IMR-90 (cell line): Measurements from ENCODE around the gene SLC18A3. TPM values are rescaled to one million over a fixed set of nuclear protein-coding genes. Genes with fewer than 3 reads are reported as not detected.

Experiments
- ATAC-seq: fragments of 200-7000 bp; cut with Tn5 transposase; 2 replicates; pipeline ENCODE4 v1.9.1; 2020; ENCODE audit warnings: low read depth, mild to moderate bottlenecking, moderate library complexity
- BruUV-seq: library from RNA; stranded (reverse); fragments of 400-500 nt; replicated peaks from 2 replicates; lab custom pipeline; 2021; lab: Mats Ljungman, UMichigan
- CTCF ChIA-PET: fragments of 300-600 bp; formaldehyde crosslinking; extraction: SDS; loops from one replicate; lab custom pipeline; 2021; ENCODE audit warnings: antibody characterized with exemption; lab: Yijun Ruan, JAX
- POLR2A ChIA-PET: fragments of 300-600 bp; sonication (Branson Sonifier 250); formaldehyde crosslinking; loops from one replicate; lab custom pipeline; 2022; ENCODE audit warnings: antibody characterized with exemption; ENCODE audit not compliant: unreplicated experiment; lab: Charles Lee
- DNase-seq: peaks from one replicate; pipeline ENCODE4 v3.0.0; 2013
- H2AFZ ChIP-seq: replicated peaks from 2 replicates; pipeline ENCODE3; 2013; ENCODE audit warnings: low read length, mild to moderate bottlenecking; ENCODE audit not compliant: poor library complexity
- H2AK5ac ChIP-seq: 2 replicates; pipeline ENCODE4 v1.6.1; 2013; ENCODE audit warnings: low read depth, low read length, inconsistent platforms
- H2AK9ac ChIP-seq: replicated peaks from 2 replicates; pipeline ENCODE3; 2013; ENCODE audit warnings: mild to moderate bottlenecking, low read depth, low read length, moderate library complexity; ENCODE audit not compliant: poor library complexity
- H2BK120ac ChIP-seq: 2 replicates; pipeline ENCODE4 v1.6.1; 2013; ENCODE audit warnings: low read depth, low read length, inconsistent platforms
- H2BK15ac ChIP-seq: 3 replicates; pipeline ENCODE4 v1.6.1; 2013; ENCODE audit warnings: low read depth, low read length, inconsistent platforms
- H2BK20ac ChIP-seq: 2 replicates; pipeline ENCODE4 v1.6.1; 2013; ENCODE audit warnings: low read depth, mild to moderate bottlenecking, inconsistent platforms, low read length, moderate library complexity
- H2BK5ac ChIP-seq: 2 replicates; pipeline ENCODE4 v1.6.1; 2013; ENCODE audit warnings: mild to moderate bottlenecking, low read depth, low read length, inconsistent platforms; ENCODE audit not compliant: poor library complexity, severe bottlenecking
- H3K14ac ChIP-seq: replicated peaks from 2 replicates; pipeline ENCODE4 v1.6.1; 2013; ENCODE audit warnings: low read depth, low read length, inconsistent platforms
- H3K18ac ChIP-seq: 2 replicates; pipeline ENCODE4 v1.6.1; 2013; ENCODE audit warnings: low read depth, low read length, control low read depth
- H3K23ac ChIP-seq: 2 replicates; pipeline ENCODE4 v1.6.1; 2013; ENCODE audit warnings: low read depth, low read length, inconsistent platforms
- H3K27ac ChIP-seq: 2 replicates; pipeline ENCODE4 v1.5.1; 2013; ENCODE audit warnings: mild to moderate bottlenecking, control low read depth, low read length; ENCODE audit not compliant: insufficient read depth
- H3K27me3 ChIP-seq: 2 replicates; pipeline ENCODE4 v1.6.1; 2013; ENCODE audit warnings: low read length; ENCODE audit not compliant: control insufficient read depth, insufficient read depth
- H3K36me3 ChIP-seq: 2 replicates; pipeline ENCODE4 v1.6.1; 2013; ENCODE audit warnings: low read length, mixed read lengths; ENCODE audit not compliant: control insufficient read depth, insufficient read depth
- H3K4ac ChIP-seq: 2 replicates; pipeline ENCODE4 v1.6.1; 2013; ENCODE audit warnings: low read depth, low read length, inconsistent platforms
- H3K4me1 ChIP-seq: 2 replicates; pipeline ENCODE4 v1.6.1; 2013; ENCODE audit warnings: low read length, mixed read lengths; ENCODE audit not compliant: control insufficient read depth, insufficient read depth
- H3K4me2 ChIP-seq: 2 replicates; pipeline ENCODE4 v1.6.1; 2013; ENCODE audit warnings: low read depth, mild to moderate bottlenecking, control low read depth, low read length, moderate library complexity
- H3K4me3 ChIP-seq: 2 replicates; pipeline ENCODE4 v1.5.1; 2013; ENCODE audit warnings: low read depth, mild to moderate bottlenecking, control low read depth, low read length, moderate library complexity; ENCODE audit not compliant: insufficient read depth
- H3K56ac ChIP-seq: 2 replicates; pipeline ENCODE4 v1.6.1; 2013; ENCODE audit warnings: low read length, inconsistent platforms; ENCODE audit not compliant: insufficient read depth; ENCODE audit errors: extremely low read depth
- H3K79me1 ChIP-seq, 2 experiments: 2 replicates each; pipeline ENCODE4 v1.6.1; 2013; ENCODE audit warnings: low read length in 2 of 2, inconsistent platforms in 1 of 2, low read depth in 1 of 2
- H3K9ac ChIP-seq: 2 replicates; pipeline ENCODE4 v1.6.1; 2013; ENCODE audit warnings: low read depth, low read length, control low read depth
- H3K9me1 ChIP-seq: 2 replicates; pipeline ENCODE4 v1.6.1; 2013; ENCODE audit warnings: low read length, inconsistent platforms; ENCODE audit not compliant: insufficient read depth
- H3K9me3 ChIP-seq: 2 replicates; pipeline ENCODE4 v1.6.1; 2013; ENCODE audit warnings: low read length; ENCODE audit not compliant: control insufficient read depth, insufficient read depth
- H4K20me1 ChIP-seq: 2 replicates; pipeline ENCODE4 v1.6.1; 2013; ENCODE audit warnings: low read length, inconsistent platforms; ENCODE audit not compliant: insufficient read depth
- H4K5ac ChIP-seq: 2 replicates; pipeline ENCODE4 v1.6.1; 2013; ENCODE audit warnings: mild to moderate bottlenecking, low read depth, low read length, control low read depth
- H4K8ac ChIP-seq, 2 experiments: 2 replicates each; pipeline ENCODE4 v1.6.1; 2013; ENCODE audit warnings: low read depth in 2 of 2, low read length in 2 of 2, control low read depth in 1 of 2, inconsistent platforms in 1 of 2
- H4K91ac ChIP-seq: 2 replicates; pipeline ENCODE4 v1.6.1; 2013; ENCODE audit warnings: low read depth, low read length, inconsistent platforms; ENCODE audit not compliant: insufficient read depth
- MAZ ChIP-seq: IDR thresholded peaks from 2 replicates; pipeline ENCODE4 v1.6.1; 2012; ENCODE audit warnings: low read depth, mild to moderate bottlenecking, low read length, improper control_type of control experiment, moderate library complexity, borderline replicate concordance
- MXI1 ChIP-seq: IDR thresholded peaks from 2 replicates; pipeline ENCODE4 v1.6.1; 2012; ENCODE audit warnings: low read depth, mild to moderate bottlenecking, low read length, moderate library complexity, borderline replicate concordance
- WGBS, 2 experiments: methylation state at CpG; one replicate each; pipeline versions ENCODE4 v1.1.5 to v1.1.7; 2013; ENCODE audit warnings: missing lambda C conversion rate in 2 of 2; ENCODE audit not compliant: insufficient read length in 1 of 2; ENCODE audit errors: extremely low coverage in 2 of 2; 5-methylcytosine and 5-hydroxymethylcytosine counted together
- dilution Hi-C: fragments of 300-500 bp; cut with HindIII; formaldehyde crosslinking; loops from one replicate; pipeline ENCODE4 v1.14.3; 2018; ENCODE audit warnings: low sequenced_read_pairs; ENCODE audit not compliant: unreplicated experiment
- in situ Hi-C: fragments of 300-500 bp; cut with MboI; formaldehyde crosslinking; loops from 3 replicates; pipeline ENCODE4 v1.14.3; 2019; ENCODE audit warnings: low sequenced_read_pairs, inconsistent platforms, mixed read lengths
- intact Hi-C: fragments of 100-400 bp; cut with micrococcal nuclease; formaldehyde crosslinking; loops from 2 replicates; pipeline ENCODE4 v1.10.0; 2022
- polyA plus RNA-seq, 3 experiments: library from polyadenylated mRNA; depleted of rRNA; stranded (reverse); fragments of >200 nt; gene quantifications; 2 replicates each; pipeline ENCODE4 v1.2.3, GENCODE V29; 2012; ENCODE audit warnings: low replicate concordance in 1 of 3
- total RNA-seq: library from RNA; depleted of rRNA; stranded (reverse); fragments of >200 nt; gene quantifications from 2 replicates; pipeline ENCODE4 v1.2.3, GENCODE V29; 2012

SLC18A3 gene
- total and polyA plus RNA-seq, 2 of the 4 experiments (the other 2 are of a cell fraction) = not detected

GRCh38 chr10:49644035-49644646 is 34.0 kb downstream of the SLC18A3 start:
- Histone ChIP-seq H3K4me1 (no peaks in the 10 kb centered on the region), H3K18ac (no peak overlapping the region), H2AK9ac (no peak overlapping the region), H2AK5ac (no peak overlapping the region), H2BK15ac (no peak overlapping the region), H3K27me3 (peaks cover 14% of the 10 kb centered on the region), H3K23ac (no peak overlapping the region), H3K27ac (no peak overlapping the region), H4K5ac (no peak overlapping the region), H3K14ac (no peak overlapping the region), H2BK120ac (no peak overlapping the region), H4K20me1 (no peaks in the 10 kb centered on the region), H4K8ac (no peak overlapping the region), H2BK20ac (no peak overlapping the region), H3K79me1 (no peaks in the 10 kb centered on the region), H3K9ac (no peak overlapping the region), H3K9me3 (no peaks in the 10 kb centered on the region), H2BK5ac (no peak overlapping the region), H3K4me2 (no peak overlapping the region), H3K56ac (no peak overlapping the region), H3K4ac (no peak overlapping the region), H3K4me3 (no peak overlapping the region), H3K36me3 (no peaks in the 10 kb centered on the region), H3K9me1 (no peaks in the 10 kb centered on the region), H4K91ac (no peak overlapping the region), H2AFZ (no peak overlapping the region)
- dilution Hi-C loops = no loop called here
- ChIA-PET CTCF (no interaction called here), POLR2A (no interaction called here)
- in situ Hi-C loops = no loop called here
- ATAC-seq = no peak
- TF ChIP-seq MAZ (no peak), MXI1 (no peak)
- intact Hi-C loops = no loop called here
- DNase-seq = no peak
- WGBS, 2 experiments = 16% methylated on average over 2 of the region's 7 CpGs; no CpG with 5 or more reads in 1 of the 2 experiments
- no TSS peak for BruUV-seq
